CD4-positive, alpha-beta T cell treated with Interferon gamma for 1 hour (primary cell): ENCODE measurements around the gene ITGAE.
"Not testable (repeated sequence)": the region's sequence is repeated elsewhere in the genome, so short reads cannot be mapped to it uniquely, and the experiment has no call there.

Experiments
- DNase-seq: peaks from one replicate; pipeline ENCODE4 v3.0.0-alpha.2; 2020

Gene ITGAE

GRCh38 chr17:3755335-3756030 lies 45.5 kb downstream of the ITGAE start:
- DNase-seq = no peak

GRCh38 chr17:3754458-3755334 lies 46.3 kb downstream of the ITGAE start:
- peak; percentile 86 for DNase-seq

- no peak for DNase-seq
Measured at GRCh38 chr17:3754066-3754457, 46.9 kb downstream of the ITGAE start.

- DNase-seq = no peak
Measured at GRCh38 chr17:3753624-3754023, 47.4 kb downstream of the ITGAE start.

- DNase-seq = no peak
Measured at GRCh38 chr17:3751836-3752235, 49.2 kb downstream of the ITGAE start.

GRCh38 chr17:3750926-3751325 lies 50.1 kb downstream of the ITGAE start:
- peak; percentile 30 for DNase-seq

- no peak for DNase-seq
Measured at GRCh38 chr17:3750296-3750695, 50.7 kb downstream of the ITGAE start.

GRCh38 chr17:3748576-3748975 lies 52.4 kb downstream of the ITGAE start:
- DNase-seq = no peak

GRCh38 chr17:3747805-3748204 lies 53.2 kb downstream of the ITGAE start:
- DNase-seq = no peak

- DNase-seq = no peak
Measured at GRCh38 chr17:3745071-3745470, 55.9 kb downstream of the ITGAE start.

GRCh38 chr17:3744014-3744413 lies 57.0 kb downstream of the ITGAE start:
- DNase-seq = no peak

GRCh38 chr17:3740611-3741073 lies 60.3 kb downstream of the ITGAE start:
- peak; percentile 59 for DNase-seq

- no peak for DNase-seq
Measured at GRCh38 chr17:3739422-3740124, 61.4 kb downstream of the ITGAE start.

- DNase-seq = peak; percentile 52
Measured at GRCh38 chr17:3738562-3739295, 62.3 kb downstream of the ITGAE start.

- no peak for DNase-seq
Measured at GRCh38 chr17:3735515-3735914, 65.5 kb downstream of the ITGAE start.

- DNase-seq = not testable (repeated sequence)
Measured at GRCh38 chr17:3734911-3735276, 66.1 kb downstream of the ITGAE start.

- peak; percentile 14 for DNase-seq
Measured at GRCh38 chr17:3732210-3732621, 68.8 kb downstream of the ITGAE start.

- DNase-seq = no peak
Measured at GRCh38 chr17:3730881-3731429, 70.0 kb downstream of the ITGAE start.

- DNase-seq = no peak
Measured at GRCh38 chr17:3729881-3730280, 71.1 kb downstream of the ITGAE start.

- DNase-seq = not testable (repeated sequence)
Measured at GRCh38 chr17:3728099-3728498, 72.9 kb downstream of the ITGAE start.

- DNase-seq = no peak
Measured at GRCh38 chr17:3727041-3727440, 73.9 kb downstream of the ITGAE start.

- DNase-seq = no peak
Measured at GRCh38 chr17:3724378-3725077, 76.5 kb downstream of the ITGAE start.
